Gastroesophageal sphincter (tissue), 4 donors: ENCODE data around the gene MCOLN2. TPM values are rescaled to one million over a fixed set of nuclear protein-coding genes. Genes with fewer than 3 reads are reported as not detected.

ENCODE experiments used
- ATAC-seq: fragments of 150-250 bp; one replicate; pipeline ENCODE4 v1.9.1; 2016; ENCODE audit warnings: mild to moderate bottlenecking, moderate library complexity
- H3K27ac ChIP-seq, 4 donors: fragments of 200-600 bp; sonication (generic) in 3 of 4; 1 replicate in 3 of 4; 2 replicates in 1 of 4; pipeline ENCODE4 v1.5.1; 2016 to 2019
- H3K27me3 ChIP-seq: fragments of 200-600 bp; sonication (generic); one replicate; pipeline ENCODE4 v1.5.1; 2019
- H3K36me3 ChIP-seq, 2 donors: fragments of 200-600 bp; sonication (generic); one replicate each; pipeline ENCODE4 v1.5.1; 2019; ENCODE audit warnings: control low read depth in 1 of 2
- H3K4me1 ChIP-seq, 3 donors: fragments of 200-600 bp; sonication (generic); 1 replicate in 2 of 3; 2 replicates in 1 of 3; pipeline ENCODE4 v1.5.1; 2016 to 2019; ENCODE audit warnings: control low read depth in 2 of 3
- H3K4me3 ChIP-seq, 2 donors: fragments of 200-600 bp; sonication (generic); one replicate each; pipeline ENCODE4 v1.5.1; 2019; ENCODE audit warnings: mild to moderate bottlenecking in 1 of 2, moderate library complexity in 1 of 2
- H3K9me3 ChIP-seq, 3 donors: fragments of 200-600 bp; sonication (generic); one replicate each; pipeline ENCODE4 v1.5.1; 2017 to 2019; ENCODE audit warnings: control low read depth in 2 of 3
- CTCF ChIP-seq, 4 experiments: fragments of 200-600 bp in 2 of 4; fragments of 450-650 bp in 2 of 4; sonication (generic) in 1 of 4; IDR thresholded peaks; one replicate each; pipeline ENCODE4 v1.5.1; 2017 to 2019; ENCODE audit warnings: antibody characterized with exemption in 4 of 4, mild to moderate bottlenecking in 2 of 4, moderate library complexity in 2 of 4
- EP300 ChIP-seq: sonication (generic); formaldehyde crosslinking; IDR thresholded peaks from one replicate; pipeline ENCODE4 v1.6.1; 2017; ENCODE audit warnings: antibody characterized with exemption, mild to moderate bottlenecking
- POLR2A ChIP-seq, 2 donors: fragments of 450-650 bp; IDR thresholded peaks; one replicate each; pipeline ENCODE4 v1.6.1; 2017; ENCODE audit warnings: antibody characterized with exemption in 2 of 2, mild to moderate bottlenecking in 2 of 2, moderate library complexity in 1 of 2
- POLR2AphosphoS5 ChIP-seq: sonication (generic); formaldehyde crosslinking; IDR thresholded peaks from one replicate; pipeline ENCODE4 v1.6.1; 2017; ENCODE audit warnings: antibody characterized with exemption
- WGBS, 2 donors: methylation state at CpG; one replicate each; pipeline ENCODE4 v1.1.5; 2018; ENCODE audit warnings: low coverage in 1 of 2; 5-methylcytosine and 5-hydroxymethylcytosine counted together
- total RNA-seq, 4 donors: library from RNA; depleted of rRNA; stranded (reverse); fragments of >200 nt; gene quantifications; one replicate each; pipeline ENCODE4 v1.1.0, GENCODE V29; 2016

The MCOLN2 gene
- total RNA-seq, 4 donors from 2014 or later, result 0.19 to 1.9 (median 0.69) TPM

- H3K27me3 ChIP-seq, result no peaks in the 10 kb centered on the region
- ATAC-seq, result peak; percentile 95
- TF ChIP-seq EP300 (no peak), POLR2A (IDR thresholded peaks at IDR 0.05) (no peak), POLR2AphosphoS5 (no peak), CTCF (IDR thresholded peaks at IDR 0.05) (peak; percentile 68 to 90 (median 79))
- no peaks in the 10 kb centered on the region for H3K36me3 ChIP-seq
- peak overlapping the region; percentile 41 to 73 (median 66) for H3K27ac ChIP-seq
- WGBS, 2 donors, result 0 to 4% methylated on average over 6 of the region's 6 CpGs
- peaks cover 0 to 18% (median 3%) of the 10 kb centered on the region in 3 donors for H3K4me1 ChIP-seq
- peak overlapping the region; percentile 47 to 80 for H3K4me3 ChIP-seq
- peaks cover 0 to 10% (median 0%) of the 10 kb centered on the region in 3 donors for H3K9me3 ChIP-seq
Observed at GRCh38 chr1:84944767-84945486, 52.0 kb downstream of the MCOLN2 start.

GRCh38 chr1:84941843-84942242 lies 55.1 kb downstream of the MCOLN2 start:
- Histone ChIP-seq H3K4me3 (no peak overlapping the region), H3K4me1 (peaks cover 0 to 18% (median 3%) of the 10 kb centered on the region in 3 donors), H3K9me3 (no peaks in the 10 kb centered on the region), H3K27me3 (no peaks in the 10 kb centered on the region), H3K27ac (no peak overlapping the region), H3K36me3 (no peaks in the 10 kb centered on the region)
- ATAC-seq, result no peak
- WGBS, 2 donors, result 78 to 88% methylated on average over 1 of the region's 1 CpG
- TF ChIP-seq POLR2AphosphoS5, result no peak
- TF ChIP-seq CTCF (IDR thresholded peaks at IDR 0.05), result no peak
- TF ChIP-seq POLR2A (IDR thresholded peaks at IDR 0.05), result no peak
- TF ChIP-seq EP300, result no peak

GRCh38 chr1:84940481-84940880 lies 56.4 kb downstream of the MCOLN2 start:
- H3K4me1 ChIP-seq, result peaks cover 0 to 10% (median 0%) of the 10 kb centered on the region in 3 donors
- no peaks in the 10 kb centered on the region for H3K9me3 ChIP-seq
- no peak for TF ChIP-seq CTCF (IDR thresholded peaks at IDR 0.05)
- TF ChIP-seq POLR2AphosphoS5, result no peak
- no peak for TF ChIP-seq POLR2A (IDR thresholded peaks at IDR 0.05)
- TF ChIP-seq EP300, result no peak
- no peaks in the 10 kb centered on the region for H3K36me3 ChIP-seq
- 55 to 74% methylated on average over 4 of the region's 4 CpGs for WGBS, 2 donors
- H3K4me3 ChIP-seq, result no peak overlapping the region
- H3K27ac ChIP-seq, result no peak overlapping the region
- ATAC-seq, result no peak
- H3K27me3 ChIP-seq, result no peaks in the 10 kb centered on the region

GRCh38 chr1:84939761-84940160 lies 57.2 kb downstream of the MCOLN2 start:
- Histone ChIP-seq H3K9me3 (no peaks in the 10 kb centered on the region), H3K4me3 (no peak overlapping the region), H3K4me1 (peaks cover 0 to 8% (median 0%) of the 10 kb centered on the region in 3 donors), H3K36me3 (no peaks in the 10 kb centered on the region), H3K27me3 (no peaks in the 10 kb centered on the region), H3K27ac (no peak overlapping the region)
- no peak for ATAC-seq
- TF ChIP-seq EP300, result no peak
- TF ChIP-seq CTCF (IDR thresholded peaks at IDR 0.05), result no peak
- no peak for TF ChIP-seq POLR2AphosphoS5
- TF ChIP-seq POLR2A (IDR thresholded peaks at IDR 0.05), result no peak
- WGBS, 2 donors, result 87 to 92% methylated on average over 11 of the region's 11 CpGs

GRCh38 chr1:84939151-84939550 lies 57.8 kb downstream of the MCOLN2 start:
- ATAC-seq, result no peak
- WGBS, 2 donors, result 43 to 96% methylated on average over 3 to 8 of the region's 8 CpGs
- H3K36me3 ChIP-seq, result no peaks in the 10 kb centered on the region
- TF ChIP-seq CTCF (IDR thresholded peaks at IDR 0.05), result no peak
- no peak for TF ChIP-seq EP300
- TF ChIP-seq POLR2AphosphoS5, result no peak
- TF ChIP-seq POLR2A (IDR thresholded peaks at IDR 0.05), result no peak
- no peaks in the 10 kb centered on the region for H3K27me3 ChIP-seq
- H3K9me3 ChIP-seq, result no peaks in the 10 kb centered on the region
- no peak overlapping the region for H3K4me3 ChIP-seq
- H3K27ac ChIP-seq, result no peak overlapping the region
- peaks cover 0 to 4% (median 0%) of the 10 kb centered on the region in 3 donors for H3K4me1 ChIP-seq
